ENCODE data around the gene C3orf22.

- no peak for TF ChIP-seq EZH2phosphoT487 (IDR thresholded peaks at IDR 0.05; ENCODE audit: insufficient read depth, low read depth)
- TF ChIP-seq EZH2 (IDR thresholded peaks at IDR 0.05; ENCODE audit: insufficient read depth, poor library complexity, severe bottlenecking), result no peak
Observed at GRCh38 chr3:126525091-126525852, 33.5 kb downstream of the C3orf22 start.
